Neural cell (in vitro differentiated cells): ENCODE results near the gene WWC1. TPM values are rescaled to one million over a fixed set of nuclear protein-coding genes. Genes with fewer than 3 reads are reported as not detected.

Experiments used
- H2AFZ ChIP-seq: fragments of 200-600, 300-800 bp; sonication (generic), shearing (Covaris generic); 2 replicates; pipeline ENCODE4 v1.6.0; 2014; ENCODE audit warnings: low read depth, mild to moderate bottlenecking, antibody characterized with exemption, low read length, moderate library complexity
- H3F3A ChIP-seq: fragments of 200-600 bp; shearing (Covaris generic); 2 replicates; pipeline ENCODE4 v1.6.1; 2016; ENCODE audit warnings: mild to moderate bottlenecking, moderate library complexity, mixed read lengths, antibody characterized with exemption, low read length; ENCODE audit not compliant: insufficient read depth, poor library complexity, severe bottlenecking
- H3K27ac ChIP-seq: fragments of 200-600, 300-800 bp; sonication (generic), shearing (Covaris generic); 2 replicates; pipeline ENCODE4 v1.5.1; 2014; ENCODE audit warnings: mild to moderate bottlenecking, low read length, moderate library complexity
- H3K27me3 ChIP-seq: fragments of 300-800, 200-600 bp; sonication (generic), shearing (Covaris generic); 2 replicates; pipeline ENCODE4 v1.6.0; 2014; ENCODE audit warnings: mild to moderate bottlenecking, low read depth, low read length, moderate library complexity; ENCODE audit not compliant: insufficient read depth
- H3K36me3 ChIP-seq: fragments of 300-800, 200-600 bp; sonication (generic), shearing (Covaris generic); 2 replicates; pipeline ENCODE4 v1.5.1; 2014; ENCODE audit warnings: mild to moderate bottlenecking, antibody characterized with exemption, low read length, moderate library complexity; ENCODE audit not compliant: insufficient read depth
- H3K4me2 ChIP-seq: fragments of 300-800, 200-600 bp; sonication (generic), shearing (Covaris generic); 2 replicates; pipeline ENCODE4 v1.6.0; 2014; ENCODE audit warnings: mild to moderate bottlenecking, low read length
- H3K4me3 ChIP-seq: fragments of 300-800, 200-600 bp; sonication (generic), shearing (Covaris generic); 2 replicates; pipeline ENCODE4 v1.5.1; 2014; ENCODE audit warnings: mild to moderate bottlenecking, low read length, moderate library complexity
- H3K79me2 ChIP-seq: fragments of 200-600 bp; shearing (Covaris generic); replicated peaks from 2 replicates; pipeline ENCODE4 v1.6.0; 2014; ENCODE audit warnings: mild to moderate bottlenecking, low read length, moderate library complexity; ENCODE audit not compliant: insufficient read depth
- H3K9ac ChIP-seq: fragments of 300-800, 200-600 bp; sonication (generic), shearing (Covaris generic); 2 replicates; pipeline ENCODE4 v1.6.1; 2016; ENCODE audit warnings: mild to moderate bottlenecking, low read length, mixed read lengths
- H3K9me2 ChIP-seq: fragments of 200-600 bp; shearing (Covaris generic); 2 replicates; pipeline ENCODE4 v1.6.1; 2016; ENCODE audit warnings: mild to moderate bottlenecking, low read length, mixed read lengths; ENCODE audit not compliant: insufficient read depth
- H3K9me3 ChIP-seq: fragments of 200-600, 300-800 bp; sonication (generic), shearing (Covaris generic); 2 replicates; pipeline ENCODE4 v1.6.1; 2016; ENCODE audit warnings: mild to moderate bottlenecking, mixed run types, low read length, moderate library complexity, mixed read lengths
- H4K20me1 ChIP-seq: fragments of 200-600 bp; shearing (Covaris generic); 2 replicates; pipeline ENCODE4 v1.6.1; 2016; ENCODE audit warnings: mild to moderate bottlenecking, mixed run types; ENCODE audit not compliant: insufficient read depth
- CTCF ChIP-seq: fragments of 450-650 bp; IDR thresholded peaks from 2 replicates; pipeline ENCODE4 v1.5.1; 2014; ENCODE audit warnings: antibody characterized with exemption, mild to moderate bottlenecking, moderate library complexity; ENCODE audit not compliant: poor library complexity, severe bottlenecking
- EP300 ChIP-seq: fragments of 450-650 bp; conservative IDR thresholded peaks from 2 replicates; pipeline ENCODE4 v1.6.1; 2014; ENCODE audit warnings: antibody characterized with exemption, mild to moderate bottlenecking, moderate library complexity; ENCODE audit not compliant: poor library complexity, severe bottlenecking
- EZH2 ChIP-seq: fragments of 200-600, 300-800 bp; shearing (Covaris generic), sonication (generic); IDR thresholded peaks from 2 replicates; pipeline ENCODE4 v1.6.1; 2014; ENCODE audit warnings: antibody characterized with exemption, low read length, borderline replicate concordance, mild to moderate bottlenecking; ENCODE audit not compliant: insufficient read depth, poor library complexity, severe bottlenecking
- MXI1 ChIP-seq: fragments of 450-650 bp; conservative IDR thresholded peaks from 2 replicates; pipeline ENCODE4 v1.6.1; 2014; ENCODE audit warnings: antibody characterized with exemption, mild to moderate bottlenecking; ENCODE audit not compliant: poor library complexity, severe bottlenecking
- POLR2AphosphoS5 ChIP-seq: IDR thresholded peaks from 2 replicates; pipeline ENCODE4 v1.6.1; 2012
- RAD21 ChIP-seq: fragments of 450-650 bp; conservative IDR thresholded peaks from 2 replicates; pipeline ENCODE4 v1.6.1; 2014; ENCODE audit warnings: antibody characterized with exemption, mild to moderate bottlenecking, moderate library complexity
- REST ChIP-seq: IDR thresholded peaks from 2 replicates; pipeline ENCODE4 v1.6.1; 2012; ENCODE audit warnings: borderline replicate concordance
- SMC3 ChIP-seq: fragments of 450-650 bp; conservative IDR thresholded peaks from 2 replicates; pipeline ENCODE4 v1.6.1; 2014; ENCODE audit warnings: antibody characterized with exemption, mild to moderate bottlenecking, moderate library complexity; ENCODE audit not compliant: poor library complexity
- TAF1 ChIP-seq: IDR thresholded peaks from 2 replicates; pipeline ENCODE4 v1.6.1; 2012; ENCODE audit warnings: low read depth
- polyA plus RNA-seq: library from polyadenylated mRNA; depleted of rRNA; stranded (reverse); fragments of >200 nt; gene quantifications from 2 replicates; pipeline ENCODE4 v1.2.3, GENCODE V29; 2014

Gene WWC1
- polyA plus RNA-seq, 1 donor from 2014 or later, result 0.97 TPM

GRCh38 chr5:168346417-168346816, 55.0 kb downstream of the WWC1 start:
- no peaks in the 10 kb centered on the region for H3F3A ChIP-seq
- H3K27ac ChIP-seq, result no peak overlapping the region
- no peaks in the 10 kb centered on the region for H3K27me3 ChIP-seq
- H3K9ac ChIP-seq, result no peak overlapping the region
- no peak overlapping the region for H3K4me3 ChIP-seq
- no peaks in the 10 kb centered on the region for H3K36me3 ChIP-seq
- H3K9me2 ChIP-seq, result no peaks in the 10 kb centered on the region
- H3K4me2 ChIP-seq, result no peak overlapping the region
- TF ChIP-seq SMC3, result no peak
- no peak for TF ChIP-seq POLR2AphosphoS5
- no peak for TF ChIP-seq TAF1
- TF ChIP-seq EZH2, result no peak
- TF ChIP-seq MXI1, result no peak
- no peak for TF ChIP-seq CTCF
- H3K9me3 ChIP-seq, result no peaks in the 10 kb centered on the region
- H2AFZ ChIP-seq, result no peak overlapping the region
- no peaks in the 10 kb centered on the region for H4K20me1 ChIP-seq
- H3K79me2 ChIP-seq, result no peaks in the 10 kb centered on the region

DNA sequence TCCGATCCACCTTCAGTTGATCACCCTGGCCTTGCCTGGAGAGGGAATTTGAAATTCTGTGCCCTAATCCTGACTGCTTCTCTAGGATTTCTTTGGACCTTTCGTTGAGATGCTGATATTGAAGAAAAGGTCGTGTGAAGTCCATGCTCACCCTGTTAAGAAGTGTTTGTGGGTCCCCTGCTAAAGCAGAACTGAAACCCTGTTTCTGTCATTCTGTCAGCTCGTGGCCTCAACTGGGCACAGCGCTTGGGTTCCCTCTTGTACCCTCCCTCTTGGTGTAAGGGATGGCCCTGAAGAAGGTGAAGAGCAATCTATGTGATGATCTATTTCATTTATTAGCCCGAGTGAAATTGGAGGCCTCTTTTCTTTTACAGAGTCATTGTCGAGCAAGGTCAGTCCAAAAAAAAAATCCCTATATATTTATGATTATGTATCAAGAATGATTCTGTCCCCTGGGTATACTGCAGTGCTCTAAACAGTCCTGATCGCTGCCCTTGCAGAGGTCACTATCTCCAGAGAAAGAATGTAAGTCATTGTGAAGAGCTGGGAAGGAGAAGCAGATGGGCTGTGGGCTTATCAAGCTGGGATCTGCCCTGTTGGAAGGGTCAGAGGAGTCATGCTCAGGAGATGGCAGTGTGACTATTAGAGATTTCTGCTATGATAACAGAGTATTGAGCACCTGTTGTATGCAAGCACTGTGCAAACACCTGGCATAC, 56.1 kb downstream of the WWC1 start:
- no peak overlapping the region for H3K4me2 ChIP-seq
- no peak overlapping the region for H3K9ac ChIP-seq
- TF ChIP-seq EP300, result no peak
- TF ChIP-seq REST, result no peak
- no peak for TF ChIP-seq TAF1
- no peak for TF ChIP-seq SMC3
- TF ChIP-seq POLR2AphosphoS5, result no peak
- no peak for TF ChIP-seq RAD21
- TF ChIP-seq CTCF, result no peak
- no peak for TF ChIP-seq EZH2
- TF ChIP-seq MXI1, result no peak
- H3K36me3 ChIP-seq, result no peaks in the 10 kb centered on the region
- H3K9me2 ChIP-seq, result no peaks in the 10 kb centered on the region
- no peaks in the 10 kb centered on the region for H3K27me3 ChIP-seq
- no peak overlapping the region for H2AFZ ChIP-seq
- no peak overlapping the region for H3K27ac ChIP-seq
- no peaks in the 10 kb centered on the region for H3K79me2 ChIP-seq
- no peaks in the 10 kb centered on the region for H4K20me1 ChIP-seq
- no peaks in the 10 kb centered on the region for H3F3A ChIP-seq
- no peak overlapping the region for H3K4me3 ChIP-seq
- H3K9me3 ChIP-seq, result no peaks in the 10 kb centered on the region
